Gastroesophageal sphincter (tissue), 3 donors: ENCODE results near the gene PDCD1.

Experiments
- EP300 ChIP-seq: sonication (generic); formaldehyde crosslinking; IDR thresholded peaks from one replicate; pipeline ENCODE4 v1.6.1; 2017; ENCODE audit warnings: antibody characterized with exemption, mild to moderate bottlenecking
- POLR2A ChIP-seq, 2 donors: fragments of 450-650 bp; IDR thresholded peaks; one replicate each; pipeline ENCODE4 v1.6.1; 2017; ENCODE audit warnings: antibody characterized with exemption in 2 of 2, mild to moderate bottlenecking in 2 of 2, moderate library complexity in 1 of 2
- POLR2AphosphoS5 ChIP-seq: sonication (generic); formaldehyde crosslinking; IDR thresholded peaks from one replicate; pipeline ENCODE4 v1.6.1; 2017; ENCODE audit warnings: antibody characterized with exemption
- TF ChIP-seq, protein P1 (sequence below), 4 experiments: fragments of 200-600 bp in 2 of 4; fragments of 450-650 bp in 2 of 4; sonication (generic) in 1 of 4; IDR thresholded peaks; one replicate each; pipeline ENCODE4 v1.5.1; 2017 to 2019; ENCODE audit warnings: antibody characterized with exemption in 4 of 4, mild to moderate bottlenecking in 2 of 4, moderate library complexity in 2 of 4

DNA sequence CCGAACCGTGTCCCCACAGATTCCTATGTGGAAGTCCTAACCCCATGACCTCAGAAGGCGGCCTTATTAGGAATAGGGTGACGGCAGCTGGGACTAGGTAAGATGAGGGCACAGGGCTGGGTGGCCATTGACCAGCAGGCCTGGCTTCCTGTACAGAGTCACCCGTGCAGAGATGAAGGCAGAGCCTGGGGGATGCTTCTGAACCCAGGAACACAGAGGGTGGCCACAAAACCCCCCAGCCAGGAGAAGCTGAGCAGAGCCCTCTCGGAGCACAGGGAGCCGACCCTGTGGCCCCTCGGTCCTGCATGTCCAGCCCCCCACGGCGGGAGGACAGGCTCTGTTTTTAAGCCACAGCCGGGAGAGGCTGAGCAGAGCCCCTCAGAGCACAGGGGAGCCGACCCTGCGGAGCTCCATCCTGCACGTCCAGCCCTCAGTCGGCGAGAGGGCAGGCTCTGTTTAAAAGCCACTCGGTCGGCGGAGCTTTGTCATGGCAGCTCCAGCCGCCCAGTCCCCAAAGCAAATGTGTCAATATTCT, 2.7 kb downstream of the PDCD1 start:
- TF ChIP-seq, protein P1, sequence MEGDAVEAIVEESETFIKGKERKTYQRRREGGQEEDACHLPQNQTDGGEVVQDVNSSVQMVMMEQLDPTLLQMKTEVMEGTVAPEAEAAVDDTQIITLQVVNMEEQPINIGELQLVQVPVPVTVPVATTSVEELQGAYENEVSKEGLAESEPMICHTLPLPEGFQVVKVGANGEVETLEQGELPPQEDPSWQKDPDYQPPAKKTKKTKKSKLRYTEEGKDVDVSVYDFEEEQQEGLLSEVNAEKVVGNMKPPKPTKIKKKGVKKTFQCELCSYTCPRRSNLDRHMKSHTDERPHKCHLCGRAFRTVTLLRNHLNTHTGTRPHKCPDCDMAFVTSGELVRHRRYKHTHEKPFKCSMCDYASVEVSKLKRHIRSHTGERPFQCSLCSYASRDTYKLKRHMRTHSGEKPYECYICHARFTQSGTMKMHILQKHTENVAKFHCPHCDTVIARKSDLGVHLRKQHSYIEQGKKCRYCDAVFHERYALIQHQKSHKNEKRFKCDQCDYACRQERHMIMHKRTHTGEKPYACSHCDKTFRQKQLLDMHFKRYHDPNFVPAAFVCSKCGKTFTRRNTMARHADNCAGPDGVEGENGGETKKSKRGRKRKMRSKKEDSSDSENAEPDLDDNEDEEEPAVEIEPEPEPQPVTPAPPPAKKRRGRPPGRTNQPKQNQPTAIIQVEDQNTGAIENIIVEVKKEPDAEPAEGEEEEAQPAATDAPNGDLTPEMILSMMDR (IDR thresholded peaks at IDR 0.05) = no peak
- TF ChIP-seq POLR2A (IDR thresholded peaks at IDR 0.05) (no peak), POLR2AphosphoS5 (no peak), EP300 (no peak)
